ENCODE measurements around the gene CANT1. TPM values are rescaled to one million over a fixed set of nuclear protein-coding genes. Genes with fewer than 3 reads are reported as not detected.

Gene CANT1
- total RNA-seq, 1 donor, result 70.8 TPM

- DNase-seq (ENCODE audit: low read depth in 2 of 3, low spot score in 2 of 3), result no peak
These were observed 11.1 kb downstream of the CANT1 start for GRCh38 chr17:78998311-78999055.

- DNase-seq (ENCODE audit: low read depth in 2 of 3, low spot score in 2 of 3), result no peak
These were observed 11.7 kb downstream of the CANT1 start for GRCh38 chr17:78997881-78998280.

DNA sequence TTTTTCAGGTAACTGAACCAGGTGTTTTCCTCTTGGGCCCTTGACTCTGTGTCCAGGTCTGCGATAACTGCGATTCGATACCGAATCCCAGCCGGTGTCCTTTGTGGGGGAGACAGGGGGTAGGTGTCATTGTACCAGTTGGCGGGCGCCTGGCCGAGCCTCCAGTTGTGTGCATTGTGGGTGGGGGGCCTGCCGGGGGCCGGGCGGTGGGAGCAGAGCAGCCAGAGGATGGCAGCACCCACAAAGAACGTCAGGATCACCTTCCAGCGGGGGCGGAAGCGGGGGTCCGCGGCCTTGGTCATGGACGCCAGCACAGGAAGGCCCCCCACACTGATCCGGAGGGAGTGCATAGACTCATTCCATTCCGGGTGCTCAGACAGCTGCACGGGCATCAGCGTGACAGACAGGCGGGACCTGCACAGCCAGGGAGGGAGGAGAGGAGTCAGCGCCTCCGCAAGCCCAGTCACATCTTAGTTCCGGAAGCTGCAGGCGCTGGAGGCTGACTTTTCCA, 12.3 kb downstream of the CANT1 start:
- no peak for DNase-seq (ENCODE audit: low read depth in 2 of 3, low spot score in 2 of 3)

DNA sequence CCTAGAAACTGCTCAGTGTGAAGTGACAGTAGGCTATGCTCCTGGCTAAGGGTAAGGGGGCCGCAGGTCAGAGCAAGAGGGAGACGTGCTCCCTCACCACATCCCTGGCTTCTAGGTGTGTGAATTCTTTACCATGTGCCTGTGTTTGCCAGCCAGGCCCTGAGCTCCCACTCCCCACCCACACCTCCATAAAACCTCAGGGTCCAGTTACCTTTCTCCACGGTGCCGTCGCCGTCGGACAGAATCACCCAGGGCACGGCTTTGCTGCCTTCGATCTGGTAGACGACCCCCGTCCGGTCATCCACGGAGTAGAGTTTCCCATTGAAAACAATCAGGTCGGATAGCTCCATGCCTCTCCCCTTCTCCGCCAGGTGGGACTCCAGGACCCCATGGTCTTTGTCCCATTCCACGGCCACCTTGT, 12.8 kb downstream of the CANT1 start:
- DNase-seq (ENCODE audit: low read depth in 2 of 3, low spot score in 2 of 3), result no peak

- DNase-seq (ENCODE audit: low read depth in 2 of 3, low spot score in 2 of 3), result no peak
These were observed 13.7 kb downstream of the CANT1 start for GRCh38 chr17:78995761-78996451.

DNA sequence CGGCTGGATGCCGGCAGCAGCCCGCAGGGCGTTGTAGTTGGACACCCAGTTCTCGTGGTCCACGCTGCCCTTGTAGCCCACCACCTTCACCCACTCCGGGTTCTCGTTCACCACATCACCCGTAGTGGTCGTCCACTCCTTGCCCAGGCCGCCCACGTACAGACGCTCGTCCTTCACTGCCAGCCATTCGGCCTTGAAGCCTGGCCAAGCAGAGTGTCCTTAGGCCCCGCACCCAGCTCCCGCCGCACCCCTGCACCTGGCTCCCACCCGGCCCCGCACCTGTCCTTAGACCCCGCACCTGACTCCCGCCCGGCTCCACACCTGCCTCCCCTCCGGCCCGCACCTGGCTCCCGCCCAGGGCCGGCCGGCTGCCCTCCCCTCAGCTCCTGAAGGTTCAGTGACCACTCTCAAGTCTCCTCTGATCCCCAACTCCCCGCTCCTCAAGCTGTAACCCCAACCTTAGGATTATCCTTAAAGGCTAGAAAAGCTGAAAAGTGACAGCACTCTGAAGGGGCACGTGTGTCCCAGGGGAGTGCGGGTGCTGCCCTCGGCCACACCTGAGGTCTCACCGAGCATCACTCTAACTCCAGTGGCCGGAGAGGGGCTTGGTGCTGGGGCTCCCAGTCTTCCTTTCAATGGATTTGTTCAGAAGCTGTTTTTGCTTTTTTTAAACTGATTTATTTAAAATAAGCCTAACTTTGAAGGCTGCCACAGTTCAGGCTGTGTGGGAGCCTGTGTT, 14.4 kb downstream of the CANT1 start:
- no peak for DNase-seq (ENCODE audit: low read depth in 2 of 3, low spot score in 2 of 3)

GRCh38 chr17:78993981-78994671, 15.4 kb downstream of the CANT1 start:
- no peak for DNase-seq (ENCODE audit: low read depth in 2 of 3, low spot score in 2 of 3)

- peak in 2 of 3 donors; percentile 43 to 59 for DNase-seq (ENCODE audit: low read depth in 2 of 3, low spot score in 2 of 3)
These were observed 16.2 kb downstream of the CANT1 start for GRCh38 chr17:78993241-78993956.

DNA sequence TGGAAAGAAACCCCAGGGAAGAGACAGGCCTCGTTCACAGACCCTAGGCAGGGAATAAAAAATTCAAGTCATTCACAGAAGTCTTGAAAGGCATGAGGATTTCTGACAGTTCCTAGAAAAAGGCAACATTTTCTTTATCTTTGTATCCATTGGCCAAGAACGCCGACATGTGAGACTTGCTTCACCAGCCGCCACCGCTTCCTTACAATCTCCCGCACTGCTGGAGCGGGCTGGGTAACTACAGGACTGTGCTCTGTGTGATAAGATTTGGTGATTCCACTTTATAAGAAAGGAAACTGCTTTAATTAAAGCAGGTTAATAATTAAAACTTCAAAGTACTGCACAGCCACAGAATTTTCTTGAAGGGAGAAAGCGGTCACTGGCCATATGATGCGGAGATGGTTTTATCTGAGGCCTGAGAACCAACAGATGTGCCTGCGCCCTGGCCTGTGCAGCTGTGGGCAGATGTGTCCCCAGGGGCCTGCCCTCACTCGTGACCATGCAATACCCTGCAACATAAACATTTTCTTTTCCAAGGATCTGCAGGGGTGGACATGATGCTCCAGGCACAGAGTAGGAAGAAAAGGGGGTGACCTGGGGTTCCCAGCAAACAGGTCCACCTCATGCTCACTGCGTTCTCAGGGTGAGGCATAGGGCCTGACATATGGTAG, 16.9 kb downstream of the CANT1 start:
- DNase-seq (ENCODE audit: low read depth in 2 of 3, low spot score in 2 of 3), result no peak

DNA sequence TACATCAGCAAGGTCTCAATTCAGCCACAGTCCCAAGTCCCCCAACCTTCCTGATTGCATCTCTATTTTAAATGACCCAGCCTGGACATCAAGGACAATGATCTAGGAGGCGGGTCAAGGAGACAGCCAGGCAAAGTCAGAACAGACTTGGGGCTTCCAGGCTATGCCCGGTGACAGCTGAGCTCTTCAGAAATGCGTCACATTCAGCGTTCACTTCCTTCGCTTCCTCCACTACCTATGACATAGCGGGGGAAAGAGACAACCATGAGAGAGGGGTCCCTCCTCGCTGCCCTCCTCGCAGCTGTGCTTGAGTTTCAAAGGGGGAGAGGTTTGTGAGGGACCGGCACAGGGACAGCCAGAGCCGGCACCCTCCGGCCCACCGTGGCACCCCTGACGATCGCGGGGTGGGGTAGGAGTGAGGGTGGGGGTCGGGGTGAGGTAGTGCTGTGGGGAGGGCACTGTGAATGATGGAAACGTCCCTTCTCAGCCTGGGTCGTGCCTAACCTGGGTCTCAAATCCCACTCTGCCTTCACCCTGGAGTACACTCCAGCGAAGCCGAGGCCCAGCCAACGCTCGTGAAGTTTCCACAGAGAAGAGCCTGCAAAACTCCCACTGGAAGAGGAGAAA, 17.5 kb downstream of the CANT1 start:
- no peak for DNase-seq (ENCODE audit: low read depth in 2 of 3, low spot score in 2 of 3)

GRCh38 chr17:78991017-78991738, 18.4 kb downstream of the CANT1 start:
- DNase-seq (ENCODE audit: low read depth in 2 of 3, low spot score in 2 of 3), result no peak

DNA sequence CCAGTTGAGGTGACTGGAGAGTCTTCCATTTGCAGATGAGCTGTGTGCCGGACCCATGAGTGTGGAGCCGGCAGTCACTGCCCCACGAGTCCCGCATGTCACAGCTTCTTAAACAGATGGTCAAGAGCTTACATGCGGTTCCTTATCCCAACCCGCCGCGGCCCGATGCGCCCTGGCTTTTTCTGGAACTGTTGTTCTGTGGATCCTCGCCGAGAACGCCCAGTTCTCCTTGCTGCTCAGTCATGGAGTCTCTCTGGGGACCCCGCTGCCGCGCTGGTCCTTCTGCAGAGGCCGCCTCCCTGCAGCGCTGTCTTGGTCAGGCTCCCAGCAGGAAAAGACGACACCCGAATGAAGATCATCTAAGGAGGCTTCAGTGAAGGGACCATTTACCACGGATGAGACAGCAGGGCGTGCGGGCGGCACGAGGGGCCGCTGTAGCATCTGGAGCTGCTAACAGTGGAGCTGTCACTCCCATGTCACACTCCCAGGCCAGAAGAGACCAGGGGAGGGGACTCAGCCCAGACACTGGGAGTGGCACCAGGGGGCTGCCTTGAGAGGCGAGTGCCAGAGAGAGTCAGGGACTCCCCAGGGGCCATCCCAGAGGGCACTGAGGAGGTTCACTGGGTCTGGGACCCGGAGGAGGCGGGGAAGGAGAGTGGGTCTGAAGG, 19.1 kb downstream of the CANT1 start:
- DNase-seq (ENCODE audit: low read depth in 2 of 3, low spot score in 2 of 3), result no peak

GRCh38 chr17:78988152-78988551, 21.4 kb downstream of the CANT1 start:
- DNase-seq (ENCODE audit: low read depth in 2 of 3, low spot score in 2 of 3), result no peak

DNA sequence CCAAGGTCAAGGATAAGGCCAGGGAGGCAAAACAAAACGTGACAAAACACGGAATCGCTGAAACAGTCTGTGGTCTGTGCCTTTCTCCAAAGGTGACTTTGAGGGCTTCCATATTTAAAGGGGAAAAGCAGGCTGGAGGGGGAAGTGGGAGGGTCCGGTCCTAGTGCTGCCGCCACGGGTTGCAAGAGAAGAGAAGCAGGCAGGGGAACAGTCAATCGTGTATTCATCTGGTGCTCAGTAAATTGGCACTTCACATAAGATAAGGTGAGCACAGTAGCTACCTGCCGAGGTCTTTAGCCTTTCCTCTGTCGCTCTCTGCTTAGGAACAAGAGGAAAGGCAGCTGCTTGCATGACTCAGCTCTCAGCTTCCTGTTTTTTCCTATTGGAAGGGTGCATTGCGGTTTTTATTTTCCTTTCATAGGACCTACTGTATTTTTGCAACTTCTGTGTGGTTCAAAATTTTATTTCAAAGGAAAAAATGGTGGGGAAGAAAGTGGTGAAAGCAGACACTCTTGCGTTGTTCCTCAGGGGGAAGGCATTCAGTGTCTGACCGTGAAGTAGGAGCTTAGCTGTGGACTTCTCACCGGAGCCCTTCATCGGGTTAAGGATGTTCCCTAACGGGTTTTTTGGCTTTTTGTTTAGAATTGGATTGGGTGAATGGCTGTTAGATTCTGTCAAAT, 22.8 kb downstream of the CANT1 start:
- DNase-seq (ENCODE audit: low read depth in 2 of 3, low spot score in 2 of 3), result peak in 2 of 3 donors; percentile 21 to 41

DNA sequence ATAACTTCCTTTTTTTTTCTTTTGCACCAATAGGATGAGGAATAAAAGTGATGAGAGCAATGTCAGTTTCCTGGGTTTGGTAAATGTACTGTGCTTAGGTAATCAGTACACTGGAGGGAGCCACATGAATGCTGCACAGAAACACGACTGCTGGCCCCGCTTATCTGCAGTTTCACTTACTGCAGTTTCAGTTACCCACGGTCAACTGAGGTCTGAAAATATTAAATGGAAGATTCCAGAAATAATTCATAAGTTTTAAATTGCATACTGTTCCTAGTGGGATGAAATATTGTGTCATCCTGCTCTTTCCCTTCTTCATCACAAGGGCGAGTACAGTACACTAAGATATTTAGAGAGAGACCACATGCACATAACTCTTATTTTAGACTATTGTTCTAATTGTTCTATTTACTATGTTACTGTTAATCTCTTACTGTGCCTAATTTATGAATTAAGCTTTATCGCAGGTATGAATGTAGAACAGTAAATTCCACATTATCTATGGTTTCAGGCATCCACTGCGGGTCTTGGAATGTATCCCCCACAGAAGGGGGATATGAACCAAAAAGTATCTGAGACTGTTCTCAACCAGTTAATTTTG, 23.4 kb downstream of the CANT1 start:
- peak in 2 of 3 donors; percentile 68 to 77 for DNase-seq (ENCODE audit: low read depth in 2 of 3, low spot score in 2 of 3)

DNA sequence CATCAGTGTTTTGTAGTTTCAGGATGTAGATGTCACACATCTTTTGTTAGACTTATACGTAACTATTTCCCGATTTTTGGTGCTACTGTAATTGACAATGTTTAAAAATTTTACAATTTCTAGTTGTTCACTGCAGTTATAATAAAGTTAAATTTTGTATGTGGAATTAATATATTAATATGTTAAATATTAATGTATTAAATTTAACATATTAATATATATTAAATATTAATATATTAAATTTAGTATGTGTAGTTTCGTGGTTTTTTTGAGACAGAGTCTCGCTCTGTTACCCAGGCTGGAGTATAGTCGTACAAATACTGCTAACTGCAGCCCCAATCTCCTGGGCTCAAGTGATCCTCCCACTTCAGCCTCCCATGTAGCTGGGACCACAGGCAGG, 24.2 kb downstream of the CANT1 start:
- no peak for DNase-seq (ENCODE audit: low read depth in 2 of 3, low spot score in 2 of 3)

Data from hematopoietic multipotent progenitor cell (in vitro differentiated cells).